Thyroid gland (tissue), 4 donors: ENCODE data around the gene FNBP1. TPM values are rescaled to one million over a fixed set of nuclear protein-coding genes. Genes with fewer than 3 reads are reported as not detected.
A peak's percentile ranks its signal among the peaks of the same experiment; 100 is the strongest.
"Not testable (repeated sequence)": the region's sequence is repeated elsewhere in the genome, so short reads cannot be mapped to it uniquely, and the experiment has no call there.

Experiments used
- DNase-seq, 2 donors: peaks; one replicate each; pipeline ENCODE4 v3.0.0-alpha.2; 2019
- H3K27ac ChIP-seq, 3 donors: fragments of 200-600 bp; sonication (generic); 1 replicate in 2 of 3; 2 replicates in 1 of 3; pipeline ENCODE4 v1.5.1; 2016 to 2019; ENCODE audit warnings: mild to moderate bottlenecking in 1 of 3, moderate library complexity in 1 of 3
- H3K27me3 ChIP-seq: fragments of 200-600 bp; sonication (generic); one replicate; pipeline ENCODE4 v1.5.1; 2019
- H3K36me3 ChIP-seq, 2 donors: fragments of 200-600 bp; sonication (generic); one replicate each; pipeline ENCODE4 v1.5.1; 2016 to 2019
- H3K4me1 ChIP-seq, 2 donors: fragments of 200-600 bp; sonication (generic); one replicate each; pipeline ENCODE4 v1.5.1; 2017 to 2019
- H3K4me3 ChIP-seq, 3 donors: fragments of 200-600 bp; sonication (generic); replicated peaks in 1 of 3; 1 replicate in 2 of 3; 2 replicates in 1 of 3; pipeline ENCODE4 v1.5.1; 2016; ENCODE audit warnings: mild to moderate bottlenecking in 1 of 3
- H3K9me3 ChIP-seq: fragments of 200-600 bp; sonication (generic); one replicate; pipeline ENCODE4 v1.5.1; 2017
- POLR2A ChIP-seq, 2 donors: fragments of 450-650 bp; IDR thresholded peaks; one replicate each; pipeline ENCODE4 v1.6.1; 2017; ENCODE audit warnings: antibody characterized with exemption in 2 of 2, mild to moderate bottlenecking in 2 of 2, moderate library complexity in 1 of 2
- WGBS, 2 donors: methylation state at CpG; one replicate each; pipeline ENCODE4 v1.1.5; 2017; 5-methylcytosine and 5-hydroxymethylcytosine counted together
- intact Hi-C: fragments of 100-400 bp; cut with DNase I; formaldehyde crosslinking; loops from one replicate; pipeline ENCODE4 v1.15.1; 2023
- total RNA-seq, 4 donors: library from RNA; depleted of rRNA; stranded (reverse); fragments of >200 nt; gene quantifications; one replicate each; pipeline ENCODE4 v1.2.3, GENCODE V29; 2016
- TF ChIP-seq, protein P1 (sequence below), 6 experiments: fragments of 200-600 bp in 3 of 6; fragments of 450-650 bp in 3 of 6; sonication (generic) in 3 of 6; IDR thresholded peaks; one replicate each; pipeline ENCODE4 v1.5.1; 2016 to 2019; ENCODE audit warnings: antibody characterized with exemption in 6 of 6, mild to moderate bottlenecking in 2 of 6, inconsistent platforms in 1 of 6, moderate library complexity in 1 of 6

FNBP1 gene
- total RNA-seq, 4 donors from 2014 or later, result 55.8 to 78.5 (median 76.0) TPM

DNA sequence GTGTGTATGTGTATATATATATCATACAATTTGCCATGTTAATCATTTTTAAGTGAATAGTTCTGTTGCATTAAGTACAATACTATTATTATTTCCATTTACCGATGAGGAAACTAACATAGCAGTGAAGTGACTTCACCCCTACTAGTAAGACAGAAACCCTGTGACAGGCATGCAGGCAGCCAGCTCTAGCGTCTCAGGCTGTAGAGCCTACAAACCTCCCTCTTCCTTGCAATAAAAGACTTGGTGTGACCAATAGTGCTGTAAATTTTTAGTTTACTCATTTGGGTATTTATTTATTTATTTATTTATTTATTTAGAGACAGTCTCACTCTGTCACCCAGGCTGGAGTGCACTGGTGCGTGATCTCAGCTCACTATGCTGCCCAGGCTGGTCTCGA, 24.7 kb downstream of the FNBP1 start:
- H3K4me1 ChIP-seq, result peaks cover 18 to 55% of the 10 kb centered on the region in 2 donors
- no peak overlapping the region for H3K4me3 ChIP-seq
- TF ChIP-seq POLR2A (IDR thresholded peaks at IDR 0.05), result no peak
- TF ChIP-seq, protein P1, sequence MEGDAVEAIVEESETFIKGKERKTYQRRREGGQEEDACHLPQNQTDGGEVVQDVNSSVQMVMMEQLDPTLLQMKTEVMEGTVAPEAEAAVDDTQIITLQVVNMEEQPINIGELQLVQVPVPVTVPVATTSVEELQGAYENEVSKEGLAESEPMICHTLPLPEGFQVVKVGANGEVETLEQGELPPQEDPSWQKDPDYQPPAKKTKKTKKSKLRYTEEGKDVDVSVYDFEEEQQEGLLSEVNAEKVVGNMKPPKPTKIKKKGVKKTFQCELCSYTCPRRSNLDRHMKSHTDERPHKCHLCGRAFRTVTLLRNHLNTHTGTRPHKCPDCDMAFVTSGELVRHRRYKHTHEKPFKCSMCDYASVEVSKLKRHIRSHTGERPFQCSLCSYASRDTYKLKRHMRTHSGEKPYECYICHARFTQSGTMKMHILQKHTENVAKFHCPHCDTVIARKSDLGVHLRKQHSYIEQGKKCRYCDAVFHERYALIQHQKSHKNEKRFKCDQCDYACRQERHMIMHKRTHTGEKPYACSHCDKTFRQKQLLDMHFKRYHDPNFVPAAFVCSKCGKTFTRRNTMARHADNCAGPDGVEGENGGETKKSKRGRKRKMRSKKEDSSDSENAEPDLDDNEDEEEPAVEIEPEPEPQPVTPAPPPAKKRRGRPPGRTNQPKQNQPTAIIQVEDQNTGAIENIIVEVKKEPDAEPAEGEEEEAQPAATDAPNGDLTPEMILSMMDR (IDR thresholded peaks at IDR 0.05), result no peak
- H3K27ac ChIP-seq, result peak overlapping the region; percentile 86 to 95 (median 94)
- no peaks in the 10 kb centered on the region for H3K27me3 ChIP-seq
- no peak for DNase-seq
- no peaks in the 10 kb centered on the region for H3K36me3 ChIP-seq
- WGBS, 2 donors, result 94 to 95% methylated on average over 4 of the region's 4 CpGs
- intact Hi-C loops, result no loop called here
- H3K9me3 ChIP-seq, result no peaks in the 10 kb centered on the region

DNA sequence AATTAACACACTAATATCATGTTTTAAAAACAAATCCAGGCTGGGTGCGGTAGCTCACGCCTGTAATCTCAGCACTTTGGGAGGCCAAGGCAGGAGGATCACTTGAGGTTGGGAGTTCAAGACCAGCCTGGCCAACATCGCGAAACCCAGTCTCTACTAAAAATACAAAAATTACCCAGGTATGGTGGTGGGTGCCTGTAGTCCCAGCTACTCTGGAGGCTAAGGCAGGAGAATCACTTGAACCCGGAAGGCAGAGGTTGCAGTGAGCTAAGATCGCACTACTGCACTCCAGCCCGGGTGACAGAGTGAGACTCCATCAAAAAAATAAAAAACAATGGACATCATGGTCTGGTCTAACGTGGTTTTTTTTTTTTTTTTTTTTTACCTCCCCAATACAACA, 25.5 kb downstream of the FNBP1 start:
- peak overlapping the region; percentile 86 to 95 (median 94) for H3K27ac ChIP-seq
- WGBS, 2 donors, result 88 to 89% methylated on average over 8 of the region's 8 CpGs

DNA sequence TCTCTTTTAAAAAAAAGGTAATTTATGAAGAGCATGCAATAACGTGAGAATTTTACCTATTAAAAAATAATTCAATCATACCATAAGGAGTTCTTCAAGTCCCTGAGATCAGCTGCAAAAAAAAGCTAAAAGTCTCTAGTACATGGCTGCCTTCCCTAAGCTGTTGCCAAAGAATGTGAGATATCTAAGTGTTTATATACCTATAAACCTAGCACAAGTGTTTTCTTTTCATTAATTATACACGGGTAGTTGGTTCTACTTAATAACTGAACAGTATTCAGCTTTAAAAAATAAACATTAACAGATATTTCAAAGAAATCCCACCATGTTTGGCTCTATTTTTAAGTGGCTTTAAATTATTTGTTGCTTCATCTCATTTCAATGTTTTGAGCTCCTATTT, 25.9 kb downstream of the FNBP1 start:
- Histone ChIP-seq H3K4me3 (no peak overlapping the region), H3K4me1 (peaks cover 19 to 44% of the 10 kb centered on the region in 2 donors), H3K27me3 (no peaks in the 10 kb centered on the region), H3K36me3 (no peaks in the 10 kb centered on the region), H3K9me3 (no peaks in the 10 kb centered on the region), H3K27ac (peak overlapping the region; percentile 86 to 95 (median 94))
- intact Hi-C loops, result no loop called here
- WGBS, 2 donors, result 23 to 35% methylated on average over 2 of the region's 2 CpGs
- DNase-seq, result no peak
- TF ChIP-seq, protein P1 (IDR thresholded peaks at IDR 0.05), result no peak
- TF ChIP-seq POLR2A (IDR thresholded peaks at IDR 0.05), result no peak

More for the DNA sequence above, 25.5 kb downstream of the FNBP1 start:
- H3K9me3 ChIP-seq, H3K4me3 ChIP-seq, DNase-seq, H3K27me3 ChIP-seq, H3K36me3 ChIP-seq, intact Hi-C loops: not testable (repeated sequence)
- H3K4me1 ChIP-seq, result peaks cover 19 to 47% of the 10 kb centered on the region in 2 donors

DNA sequence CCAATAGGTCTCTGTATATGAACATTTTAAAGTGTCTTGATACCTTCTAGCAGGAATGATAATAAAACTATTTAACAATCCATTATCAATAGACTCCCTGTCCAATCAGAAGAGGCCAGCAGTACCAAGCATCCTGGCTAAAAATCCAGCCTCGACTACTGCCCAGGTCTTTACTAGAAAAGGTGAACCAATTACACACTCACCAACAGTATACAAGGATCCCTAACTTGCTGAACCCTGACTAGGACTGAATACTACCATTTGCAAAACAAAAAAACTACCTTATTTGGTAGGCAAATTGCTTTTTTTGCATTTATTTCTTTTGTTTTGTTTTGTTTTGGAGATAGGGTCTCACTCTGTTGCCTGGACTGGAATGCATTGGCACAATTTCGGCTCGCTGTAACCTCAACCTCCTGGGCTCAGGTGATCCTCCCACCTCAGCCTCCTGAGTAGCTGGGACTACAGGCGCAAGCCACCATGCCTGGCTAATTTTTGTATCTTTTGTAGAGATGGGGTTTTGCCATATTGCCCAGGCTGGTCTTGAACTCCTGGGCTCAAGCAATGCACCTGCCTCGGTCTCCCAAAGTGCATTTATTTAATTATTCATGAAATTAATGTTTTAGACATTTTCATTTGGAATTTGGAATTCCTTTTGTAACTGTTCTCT, 27.5 kb downstream of the FNBP1 start:
- peak overlapping the region in 2 of 3 donors; percentile 86 to 94 for H3K27ac ChIP-seq
- 92 to 97% methylated on average over 5 of the region's 5 CpGs for WGBS, 2 donors
- TF ChIP-seq POLR2A (IDR thresholded peaks at IDR 0.05), result no peak
- TF ChIP-seq, protein P1 (IDR thresholded peaks at IDR 0.05), result no peak

DNA sequence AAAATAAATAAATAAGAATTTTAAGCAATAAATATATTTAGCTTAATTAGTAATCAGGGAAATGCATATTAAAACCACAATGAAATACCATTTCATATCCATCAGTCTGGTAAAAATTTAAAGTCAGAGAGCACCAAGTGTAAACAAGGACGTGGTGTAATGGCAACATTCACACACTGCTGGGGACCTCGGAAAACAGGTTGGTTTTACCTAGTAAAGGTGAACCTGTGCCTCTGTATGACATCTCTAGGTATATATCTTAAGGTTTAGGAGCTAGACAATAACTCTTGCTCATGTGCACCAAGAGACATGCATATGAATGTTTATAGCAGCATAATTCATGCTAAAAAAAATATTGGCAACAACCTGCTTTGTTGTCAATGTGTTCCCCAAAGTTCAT, 29.7 kb downstream of the FNBP1 start:
- no peak for DNase-seq
- Histone ChIP-seq H3K36me3 (no peaks in the 10 kb centered on the region), H3K4me1 (peaks cover 16 to 35% of the 10 kb centered on the region in 2 donors), H3K4me3 (no peak overlapping the region), H3K9me3 (no peaks in the 10 kb centered on the region), H3K27ac (peak overlapping the region in 2 of 3 donors; percentile 35 to 37), H3K27me3 (no peaks in the 10 kb centered on the region)
- no peak for TF ChIP-seq POLR2A (IDR thresholded peaks at IDR 0.05)
- TF ChIP-seq, protein P1 (IDR thresholded peaks at IDR 0.05), result no peak
- intact Hi-C loops, result no loop called here
- WGBS, 2 donors, result 68 to 77% methylated on average over 2 of the region's 2 CpGs

More for the DNA sequence above, 27.5 kb downstream of the FNBP1 start:
- Histone ChIP-seq H3K27me3 (no peaks in the 10 kb centered on the region), H3K36me3 (no peaks in the 10 kb centered on the region), H3K4me3 (no peak overlapping the region), H3K4me1 (peaks cover 17 to 34% of the 10 kb centered on the region in 2 donors), H3K9me3 (no peaks in the 10 kb centered on the region)
- no peak for DNase-seq
- intact Hi-C loops, result no loop called here
